Neural progenitor cell (in vitro differentiated cells): ENCODE results near the gene SDK1. TPM values are rescaled to one million over a fixed set of nuclear protein-coding genes. Genes with fewer than 3 reads are reported as not detected.

ENCODE experiments used
- DNase-seq: peaks from one replicate; pipeline ENCODE4 v3.0.0-alpha.2; 2016; ENCODE audit warnings: low spot score
- H2AFZ ChIP-seq: fragments of 200-600 bp; sonication (generic); replicated peaks from 2 replicates; pipeline ENCODE4 v1.6.1; 2016; ENCODE audit warnings: antibody characterized with exemption
- H3F3A ChIP-seq: fragments of 200-600 bp; sonication (generic); 2 replicates; pipeline ENCODE4 v1.6.1; 2016; ENCODE audit warnings: antibody characterized with exemption, low read depth
- H3K27ac ChIP-seq: fragments of 200-600 bp; sonication (generic); 2 replicates; pipeline ENCODE4 v1.5.1; 2016; ENCODE audit warnings: mild to moderate bottlenecking
- H3K27me3 ChIP-seq: fragments of 200-600 bp; sonication (generic); 2 replicates; pipeline ENCODE4 v1.6.1; 2016; ENCODE audit warnings: mild to moderate bottlenecking, moderate library complexity
- H3K36me3 ChIP-seq: fragments of 200-600 bp; sonication (generic); 2 replicates; pipeline ENCODE4 v1.5.1; 2016
- H3K4me1 ChIP-seq: fragments of 200-600 bp; sonication (generic); 2 replicates; pipeline ENCODE4 v1.6.1; 2016; ENCODE audit warnings: mixed run types
- H3K4me2 ChIP-seq: fragments of 200-600 bp; sonication (generic); 2 replicates; pipeline ENCODE4 v1.6.1; 2016
- H3K4me3 ChIP-seq: fragments of 200-600 bp; sonication (generic); 2 replicates; pipeline ENCODE4 v1.5.1; 2016
- H3K79me2 ChIP-seq: fragments of 200-600 bp; sonication (generic); 2 replicates; pipeline ENCODE4 v1.6.1; 2016; ENCODE audit warnings: low read depth
- H3K9ac ChIP-seq: fragments of 200-600 bp; sonication (generic); 2 replicates; pipeline ENCODE4 v1.6.1; 2016
- H3K9me3 ChIP-seq: fragments of 200-600 bp; sonication (generic); 2 replicates; pipeline ENCODE4 v1.5.1; 2016; ENCODE audit warnings: low read depth
- H4K20me1 ChIP-seq: fragments of 200-600 bp; sonication (generic); 2 replicates; pipeline ENCODE4 v1.6.1; 2016; ENCODE audit warnings: low read depth
- H3K27ac Mint-ChIP-seq: 3 replicates; pipeline ENCODE4 v1.8.0; 2021; ENCODE audit warnings: mixed read lengths
- H3K27me3 Mint-ChIP-seq: 2 replicates; pipeline ENCODE4 v1.8.0; 2022; ENCODE audit warnings: low read depth, mild to moderate bottlenecking, inconsistent platforms, moderate library complexity, mixed read lengths; ENCODE audit not compliant: insufficient read depth
- H3K36me3 Mint-ChIP-seq: 3 replicates; pipeline ENCODE4 v1.8.0; 2021; ENCODE audit warnings: mixed read lengths
- H3K4me1 Mint-ChIP-seq: 3 replicates; pipeline ENCODE4 v1.8.0; 2021; ENCODE audit warnings: mixed read lengths
- H3K4me3 Mint-ChIP-seq: 3 replicates; pipeline ENCODE4 v1.8.0; 2021; ENCODE audit warnings: mild to moderate bottlenecking, moderate library complexity, mixed read lengths
- H3K9me3 Mint-ChIP-seq: 3 replicates; pipeline ENCODE4 v1.8.0; 2020; ENCODE audit warnings: mixed read lengths
- CTCF ChIP-seq: fragments of 200-600 bp; sonication (generic); IDR thresholded peaks from 2 replicates; pipeline ENCODE4 v1.5.1; 2017; ENCODE audit warnings: antibody characterized with exemption, mild to moderate bottlenecking
- EZH2 ChIP-seq: fragments of 200-600 bp; sonication (generic); IDR thresholded peaks from 2 replicates; pipeline ENCODE4 v1.6.1; 2017; ENCODE audit warnings: antibody characterized with exemption, mild to moderate bottlenecking, moderate library complexity
- EZH2phosphoT487 ChIP-seq: fragments of 200-600 bp; sonication (generic); IDR thresholded peaks from 2 replicates; pipeline ENCODE4 v1.6.1; 2017; ENCODE audit warnings: antibody characterized with exemption
- total RNA-seq: library from RNA; depleted of rRNA; stranded (reverse); fragments of >200 nt; gene quantifications from 2 replicates; pipeline ENCODE4 v1.2.3, GENCODE V29; 2015; ENCODE audit warnings: low replicate concordance

Gene SDK1
- total RNA-seq, 1 donor from 2014 or later, result 4.9 TPM

GRCh38 chr7:4045975-4046374 is 744.9 kb downstream of the SDK1 start:
- Histone ChIP-seq H3K36me3 (no peaks in the 10 kb centered on the region), H3K4me3 (no peak overlapping the region), H3K79me2 (no peaks in the 10 kb centered on the region), H3K4me1 (no peaks in the 10 kb centered on the region), H3K4me2 (no peak overlapping the region), H4K20me1 (no peaks in the 10 kb centered on the region), H3F3A (no peaks in the 10 kb centered on the region), H3K9me3 (no peaks in the 10 kb centered on the region), H3K9ac (no peak overlapping the region), H3K27ac (no peak overlapping the region), H3K27me3 (no peaks in the 10 kb centered on the region), H2AFZ (no peak overlapping the region)
- no peak for DNase-seq
- H3K27me3 Mint-ChIP-seq, result peaks cover 3% of the 10 kb centered on the region
- TF ChIP-seq EZH2, result no peak
- no peak for TF ChIP-seq CTCF
- TF ChIP-seq EZH2phosphoT487, result no peak
- peaks cover 19% of the 10 kb centered on the region for H3K4me1 Mint-ChIP-seq
- no peak overlapping the region for H3K27ac Mint-ChIP-seq
- H3K4me3 Mint-ChIP-seq, result no peak overlapping the region
- no peaks in the 10 kb centered on the region for H3K9me3 Mint-ChIP-seq
- no peaks in the 10 kb centered on the region for H3K36me3 Mint-ChIP-seq

GRCh38 chr7:4048336-4048735 is 747.3 kb downstream of the SDK1 start:
- H3K4me1 Mint-ChIP-seq, result peaks cover 9% of the 10 kb centered on the region
- H4K20me1 ChIP-seq, result no peaks in the 10 kb centered on the region
- H3K27ac Mint-ChIP-seq, result no peak overlapping the region
- H3K27me3 Mint-ChIP-seq, result peaks cover 3% of the 10 kb centered on the region
- no peaks in the 10 kb centered on the region for H3K9me3 ChIP-seq
- H3K4me3 ChIP-seq, result no peak overlapping the region
- H3K4me1 ChIP-seq, result no peaks in the 10 kb centered on the region
- no peak overlapping the region for H3K27ac ChIP-seq
- H3K79me2 ChIP-seq, result no peaks in the 10 kb centered on the region
- no peaks in the 10 kb centered on the region for H3F3A ChIP-seq
- no peak overlapping the region for H3K4me3 Mint-ChIP-seq
- no peak overlapping the region for H3K9ac ChIP-seq
- H3K4me2 ChIP-seq, result no peak overlapping the region
- no peaks in the 10 kb centered on the region for H3K27me3 ChIP-seq
- no peak overlapping the region for H2AFZ ChIP-seq
- no peaks in the 10 kb centered on the region for H3K9me3 Mint-ChIP-seq
- TF ChIP-seq EZH2phosphoT487 (no peak), EZH2 (no peak), CTCF (no peak)
- H3K36me3 ChIP-seq, result no peaks in the 10 kb centered on the region
- no peak for DNase-seq
- H3K36me3 Mint-ChIP-seq, result peaks cover 7% of the 10 kb centered on the region

- H3K9ac ChIP-seq, result no peak overlapping the region
- H3K9me3 Mint-ChIP-seq, result no peaks in the 10 kb centered on the region
- H3K79me2 ChIP-seq, result no peaks in the 10 kb centered on the region
- H3K4me3 Mint-ChIP-seq, result no peak overlapping the region
- no peaks in the 10 kb centered on the region for H3F3A ChIP-seq
- H3K4me2 ChIP-seq, result no peak overlapping the region
- H3K36me3 Mint-ChIP-seq, result peaks cover 12% of the 10 kb centered on the region
- peaks cover 4% of the 10 kb centered on the region for H3K4me1 Mint-ChIP-seq
- H3K27me3 Mint-ChIP-seq, result peaks cover 3% of the 10 kb centered on the region
- no peak overlapping the region for H3K4me3 ChIP-seq
- no peak for TF ChIP-seq CTCF
- no peak for TF ChIP-seq EZH2phosphoT487
- TF ChIP-seq EZH2, result no peak
- DNase-seq, result no peak
- H3K27ac ChIP-seq, result no peak overlapping the region
- H3K9me3 ChIP-seq, result no peaks in the 10 kb centered on the region
- no peak overlapping the region for H2AFZ ChIP-seq
- H3K27me3 ChIP-seq, result no peaks in the 10 kb centered on the region
- no peaks in the 10 kb centered on the region for H4K20me1 ChIP-seq
- no peaks in the 10 kb centered on the region for H3K36me3 ChIP-seq
- H3K27ac Mint-ChIP-seq, result no peak overlapping the region
- H3K4me1 ChIP-seq, result no peaks in the 10 kb centered on the region
Observed at GRCh38 chr7:4049202-4049601, 748.1 kb downstream of the SDK1 start.
